GM19372 (cell line): ENCODE data around the gene PIK3CG.

Experiments used
- ATAC-seq: cut with Tn5 transposase; IDR thresholded peaks from one replicate; pipeline ENCODE4 v1.9.1; 2021; ENCODE audit warnings: mild to moderate bottlenecking, low read depth, moderate library complexity; ENCODE audit not compliant: unreplicated experiment

PIK3CG gene

GRCh38 chr7:106855540-106856132 lies 9.4 kb upstream of the PIK3CG start:
- ATAC-seq, result no peak

GRCh38 chr7:106858618-106859532 lies 6.2 kb upstream of the PIK3CG start:
- ATAC-seq, result no peak

- ATAC-seq, result no peak
Measured at GRCh38 chr7:106862317-106863089, 2.6 kb upstream of the PIK3CG start.

GRCh38 chr7:106863274-106863997 lies 1.6 kb upstream of the PIK3CG start:
- no peak for ATAC-seq

- peak; percentile 34 for ATAC-seq
Measured at GRCh38 chr7:106864298-106865081, 592 bp upstream of the PIK3CG start.

- ATAC-seq, result no peak
Measured at GRCh38 chr7:106866298-106867281, 1.5 kb downstream of the PIK3CG start.

GRCh38 chr7:106867641-106868351 lies 2.7 kb downstream of the PIK3CG start:
- ATAC-seq, result no peak

GRCh38 chr7:106868364-106868763 lies 3.3 kb downstream of the PIK3CG start:
- no peak for ATAC-seq

GRCh38 chr7:106869954-106870353 lies 4.9 kb downstream of the PIK3CG start:
- ATAC-seq, result no peak

- no peak for ATAC-seq
Measured at GRCh38 chr7:106870528-106870927, 5.4 kb downstream of the PIK3CG start.

GRCh38 chr7:106870983-106871410 lies 5.9 kb downstream of the PIK3CG start:
- peak; percentile 95 for ATAC-seq

GRCh38 chr7:106871793-106872571 lies 6.9 kb downstream of the PIK3CG start:
- ATAC-seq, result no peak

- no peak for ATAC-seq
Measured at GRCh38 chr7:106872763-106873162, 7.7 kb downstream of the PIK3CG start.

GRCh38 chr7:106874076-106874475 lies 9.0 kb downstream of the PIK3CG start:
- no peak for ATAC-seq

GRCh38 chr7:106875508-106875907 lies 10.4 kb downstream of the PIK3CG start:
- no peak for ATAC-seq

GRCh38 chr7:106878748-106879439 lies 13.8 kb downstream of the PIK3CG start:
- ATAC-seq, result no peak

GRCh38 chr7:106881984-106882383 lies 16.9 kb downstream of the PIK3CG start:
- no peak for ATAC-seq
